Naive thymus-derived CD4-positive, alpha-beta T cell (primary cell): Measurements from ENCODE around the gene PSD4. TPM values are rescaled to one million over a fixed set of nuclear protein-coding genes. Genes with fewer than 3 reads are reported as not detected.
A peak's percentile ranks its signal among the peaks of the same experiment; 100 is the strongest.

Source experiments
- ATAC-seq: fragments of 150-1000 bp; cut with Tn5 transposase; 2 replicates; pipeline ENCODE4 v1.10.0; 2021; ENCODE audit warnings: mild to moderate bottlenecking, moderate library complexity
- CTCF ChIA-PET: fragments of 350-600 bp; sonication (Branson Sonifier 250); formaldehyde crosslinking; loops from one replicate; lab custom pipeline; 2021; ENCODE audit warnings: antibody characterized with exemption; lab: Charles Lee
- POLR2A ChIA-PET: fragments of 350-600 bp; sonication (Branson Sonifier 250); formaldehyde crosslinking; loops from one replicate; lab custom pipeline; 2021; ENCODE audit warnings: antibody characterized with exemption, inconsistent platforms; lab: Charles Lee
- DNase-seq, 9 donors: peaks; one replicate each; pipeline versions ENCODE4 v3.0.0 to v3.0.0-alpha.2; 2020 to 2022; ENCODE audit warnings: mixed read lengths in 1 of 9
- H3K27ac ChIP-seq: one replicate; pipeline ENCODE4 v1.7.0; 2013; ENCODE audit warnings: mild to moderate bottlenecking, low read depth, low read length, moderate library complexity
- H3K27me3 ChIP-seq, 2 donors: one replicate each; pipeline ENCODE4 v1.7.0; 2013; ENCODE audit warnings: low read length in 2 of 2, mild to moderate bottlenecking in 2 of 2, moderate library complexity in 2 of 2; ENCODE audit not compliant: control insufficient read depth in 2 of 2, insufficient read depth in 2 of 2
- H3K36me3 ChIP-seq, 3 experiments: 1 replicate in 2 of 3; 2 replicates in 1 of 3; pipeline ENCODE4 v1.7.0; 2013; ENCODE audit warnings: low read length in 3 of 3, mild to moderate bottlenecking in 3 of 3, moderate library complexity in 1 of 3; ENCODE audit not compliant: insufficient read depth in 3 of 3, control insufficient read depth in 2 of 3
- H3K4me1 ChIP-seq, 2 donors: one replicate each; pipeline ENCODE4 v1.7.0; 2013; ENCODE audit warnings: low read length in 2 of 2, mild to moderate bottlenecking in 2 of 2, moderate library complexity in 1 of 2; ENCODE audit not compliant: control insufficient read depth in 2 of 2, insufficient read depth in 2 of 2
- H3K4me3 ChIP-seq: 2 replicates; pipeline ENCODE4 v1.7.0; 2013; ENCODE audit warnings: mild to moderate bottlenecking, low read length
- H3K9me3 ChIP-seq, 3 experiments: 1 replicate in 2 of 3; 2 replicates in 1 of 3; pipeline ENCODE4 v1.7.0; 2013; ENCODE audit warnings: low read length in 3 of 3; ENCODE audit not compliant: control insufficient read depth in 2 of 3
- H3K27ac Mint-ChIP-seq, 9 donors: one replicate each; pipeline ENCODE4 v1.8.0; 2020 to 2022; ENCODE audit warnings: mixed read lengths in 9 of 9, mild to moderate bottlenecking in 8 of 9, moderate library complexity in 5 of 9, inconsistent platforms in 2 of 9
- H3K27me3 Mint-ChIP-seq, 5 donors: one replicate each; pipeline ENCODE4 v1.8.0; 2021 to 2022; ENCODE audit warnings: mixed read lengths in 5 of 5, mild to moderate bottlenecking in 1 of 5
- H3K36me3 Mint-ChIP-seq, 5 donors: one replicate each; pipeline ENCODE4 v1.8.0; 2020 to 2022; ENCODE audit warnings: mixed read lengths in 5 of 5, mild to moderate bottlenecking in 3 of 5, inconsistent platforms in 1 of 5
- H3K4me1 Mint-ChIP-seq, 7 donors: one replicate each; pipeline ENCODE4 v1.8.0; 2020 to 2022; ENCODE audit warnings: mixed read lengths in 7 of 7, mild to moderate bottlenecking in 3 of 7, inconsistent platforms in 1 of 7
- H3K4me3 Mint-ChIP-seq, 10 donors: one replicate each; pipeline ENCODE4 v1.8.0; 2020 to 2022; ENCODE audit warnings: mild to moderate bottlenecking in 10 of 10, mixed read lengths in 10 of 10, moderate library complexity in 6 of 10, inconsistent platforms in 2 of 10
- H3K9me3 Mint-ChIP-seq, 11 donors: one replicate each; pipeline ENCODE4 v1.8.0; 2020 to 2022; ENCODE audit warnings: mixed read lengths in 11 of 11, mild to moderate bottlenecking in 4 of 11, inconsistent platforms in 1 of 11, moderate library complexity in 1 of 11
- intact Hi-C, 2 donors: fragments of 100-400 bp; cut with micrococcal nuclease; formaldehyde crosslinking; loops; one replicate each; pipeline ENCODE4 v1.15.1; 2023
- polyA plus RNA-seq, 2 donors: library from polyadenylated mRNA; unstranded; fragments of 300-500 nt; fragmentation: Illumina TruSeq; gene quantifications; one replicate each; pipeline ENCODE4 v1.2.3, GENCODE V29; 2021
- total RNA-seq, 6 experiments: library from RNA in 5 of 6; stranded (reverse) in 5 of 6; gene quantifications; 1 replicate in 5 of 6; 2 replicates in 1 of 6; pipeline ENCODE4 v1.2.3 and lab custom pipeline; 2021 to 2026

Gene PSD4
- total and polyA plus RNA-seq, 7 experiments from 2014 or later, result 28.0 to 399 (median 112) TPM

GRCh38 chr2:113175736-113176695, 2.2 kb downstream of the PSD4 start:
- H3K36me3 ChIP-seq, result peaks cover 0 to 6% (median 4%) of the 10 kb centered on the region in 3 experiments
- H3K4me1 ChIP-seq, result peaks cover 73 to 79% of the 10 kb centered on the region in 2 donors
- peaks cover 0 to 5% (median 0%) of the 10 kb centered on the region in 5 donors for H3K27me3 Mint-ChIP-seq
- peaks cover 0 to 5% (median 0%) of the 10 kb centered on the region in 11 donors for H3K9me3 Mint-ChIP-seq
- H3K9me3 ChIP-seq, result no peaks in the 10 kb centered on the region
- H3K27ac ChIP-seq, result peak overlapping the region; percentile 92
- H3K4me3 Mint-ChIP-seq, result peak overlapping the region; percentile 87 to 99 (median 94)
- H3K27ac Mint-ChIP-seq, result peak overlapping the region; percentile 89 to 98 (median 93)
- H3K4me3 ChIP-seq, result peak overlapping the region; percentile 80
- H3K27me3 ChIP-seq, result no peaks in the 10 kb centered on the region
- no peak for ATAC-seq
- intact Hi-C loops, result loop anchor here (1.0 to 10.0 kb wide), 6 partner anchors 9 to 1121 kb away; partner anchors contain the start of genes CKAP2L (in 1 of the 2), SLC20A1 (in 1 of the 2) and TMEM87B (in 1 of the 2)
- ChIA-PET CTCF (interaction anchor here (0.6 to 7.9 kb wide), 6 partner anchors 18 to 196 kb away, joined by 3 to 80 read pairs (median 24); no protein-coding TSS in a partner anchor), POLR2A (interaction anchor here (0.7 to 12.9 kb wide), 12 partner anchors 7 to 149 kb away, joined by 3 to 172 read pairs (median 10); no protein-coding TSS in a partner anchor)
- peaks cover 7 to 70% (median 18%) of the 10 kb centered on the region in 5 donors for H3K36me3 Mint-ChIP-seq
- DNase-seq, result peak in 1 of 9 donors; percentile 17
- peaks cover 68 to 86% (median 82%) of the 10 kb centered on the region in 7 donors for H3K4me1 Mint-ChIP-seq

- DNase-seq, result no peak
- no peaks in the 10 kb centered on the region for H3K27me3 ChIP-seq
- Mint-ChIP-seq H3K4me1 (peaks cover 68 to 86% (median 82%) of the 10 kb centered on the region in 7 donors), H3K4me3 (peak overlapping the region; percentile 87 to 99 (median 94)), H3K9me3 (peaks cover 0 to 5% (median 0%) of the 10 kb centered on the region in 11 donors), H3K27ac (peak overlapping the region; percentile 77 to 96 (median 92)), H3K27me3 (peaks cover 0 to 5% (median 0%) of the 10 kb centered on the region in 5 donors), H3K36me3 (peaks cover 4 to 69% (median 18%) of the 10 kb centered on the region in 5 donors)
- peaks cover 73 to 80% of the 10 kb centered on the region in 2 donors for H3K4me1 ChIP-seq
- ATAC-seq, result no peak
- peak overlapping the region; percentile 92 for H3K27ac ChIP-seq
- peaks cover 0 to 6% (median 4%) of the 10 kb centered on the region in 3 experiments for H3K36me3 ChIP-seq
- intact Hi-C loops, result loop anchor here (1.0 to 10.0 kb wide), 5 partner anchors 10 to 1122 kb away; partner anchors contain the start of genes CKAP2L (in 1 of the 2), SLC20A1 (in 1 of the 2) and TMEM87B (in 1 of the 2)
- H3K4me3 ChIP-seq, result peak overlapping the region; percentile 80
- no peaks in the 10 kb centered on the region for H3K9me3 ChIP-seq
- ChIA-PET CTCF (interaction anchor here (0.6 to 7.9 kb wide), 4 partner anchors 19 to 195 kb away, joined by 3 to 80 read pairs (median 30); no protein-coding TSS in a partner anchor), POLR2A (interaction anchor here (1.7 to 12.9 kb wide), 6 partner anchors 12 to 39 kb away, joined by 7 to 172 read pairs (median 20); no protein-coding TSS in a partner anchor)
These were observed 3.1 kb downstream of the PSD4 start for GRCh38 chr2:113176696-113177355.

- H3K9me3 ChIP-seq, result no peaks in the 10 kb centered on the region
These were observed 4.4 kb downstream of the PSD4 start for GRCh38 chr2:113178069-113178746.

GRCh38 chr2:113178891-113179290, 5.1 kb downstream of the PSD4 start:
- Mint-ChIP-seq H3K4me1 (peaks cover 69 to 86% (median 79%) of the 10 kb centered on the region in 7 donors), H3K4me3 (peak overlapping the region; percentile 39 to 99 (median 92)), H3K27me3 (peaks cover 0 to 3% (median 0%) of the 10 kb centered on the region in 5 donors), H3K27ac (peak overlapping the region; percentile 83 to 96 (median 93)), H3K9me3 (peaks cover 0 to 5% (median 0%) of the 10 kb centered on the region in 11 donors), H3K36me3 (peaks cover 7 to 71% (median 18%) of the 10 kb centered on the region in 5 donors)
- Histone ChIP-seq H3K4me1 (peaks cover 74 to 76% of the 10 kb centered on the region in 2 donors), H3K9me3 (no peaks in the 10 kb centered on the region), H3K27ac (peak overlapping the region; percentile 58), H3K4me3 (no peak overlapping the region), H3K27me3 (no peaks in the 10 kb centered on the region), H3K36me3 (peaks cover 0 to 24% (median 6%) of the 10 kb centered on the region in 3 experiments)
- no peak for ATAC-seq
- intact Hi-C loops, result loop anchor here (10.0 kb wide), 4 partner anchors 414 to 1124 kb away; partner anchors contain the start of genes CKAP2L (in 1 of the 2), SLC20A1 (in 1 of the 2) and TMEM87B (in 1 of the 2)
- ChIA-PET CTCF (interaction anchor here (1.9 to 7.9 kb wide), 2 partner anchors 26 to 42 kb away, joined by 9 to 80 read pairs; no protein-coding TSS in a partner anchor), POLR2A (interaction anchor here (0.8 to 2.9 kb wide), 7 partner anchors 11 to 72 kb away, joined by 3 to 14 read pairs (median 4); no protein-coding TSS in a partner anchor)
- peak in 1 of 9 donors; percentile 48 for DNase-seq

More at GRCh38 chr2:113178069-113178746, 4.4 kb downstream of the PSD4 start:
- peaks cover 4 to 70% (median 18%) of the 10 kb centered on the region in 5 donors for H3K36me3 Mint-ChIP-seq
- ATAC-seq (no peak), DNase-seq (no peak)
- intact Hi-C loops, result loop anchor here (10.0 kb wide), 4 partner anchors 413 to 1123 kb away; partner anchors contain the start of genes CKAP2L (in 1 of the 2), SLC20A1 (in 1 of the 2) and TMEM87B (in 1 of the 2)
- peaks cover 0 to 5% (median 0%) of the 10 kb centered on the region in 5 donors for H3K27me3 Mint-ChIP-seq
- ChIA-PET CTCF (interaction anchor here (7.9 kb wide), 1 partner anchor 41 kb away, joined by 80 read pairs; no protein-coding TSS in a partner anchor), POLR2A (interaction anchor here (1.0 to 1.7 kb wide), 4 partner anchors 20 to 73 kb away, joined by 4 to 7 read pairs (median 4); no protein-coding TSS in a partner anchor)
- Histone ChIP-seq H3K27me3 (no peaks in the 10 kb centered on the region), H3K36me3 (peaks cover 0 to 17% (median 6%) of the 10 kb centered on the region in 3 experiments), H3K4me1 (peaks cover 72 to 73% of the 10 kb centered on the region in 2 donors), H3K4me3 (no peak overlapping the region), H3K27ac (peak overlapping the region; percentile 58)
- H3K27ac Mint-ChIP-seq, result peak overlapping the region; percentile 83 to 96 (median 93)
- H3K9me3 Mint-ChIP-seq, result peaks cover 0 to 5% (median 0%) of the 10 kb centered on the region in 11 donors
- H3K4me1 Mint-ChIP-seq, result peaks cover 68 to 86% (median 79%) of the 10 kb centered on the region in 7 donors
- H3K4me3 Mint-ChIP-seq, result peak overlapping the region; percentile 78 to 99 (median 92)

- ChIA-PET CTCF (interaction anchor here (1.2 to 7.9 kb wide), 7 partner anchors 11 to 43 kb away, joined by 3 to 105 read pairs (median 9); no protein-coding TSS in a partner anchor), POLR2A (interaction anchor here (0.8 to 2.9 kb wide), 9 partner anchors 11 to 69 kb away, joined by 3 to 14 read pairs (median 4); no protein-coding TSS in a partner anchor)
- Histone ChIP-seq H3K4me1 (peaks cover 78 to 80% of the 10 kb centered on the region in 2 donors), H3K36me3 (peaks cover 0 to 29% (median 6%) of the 10 kb centered on the region in 3 experiments), H3K9me3 (no peaks in the 10 kb centered on the region), H3K27me3 (no peaks in the 10 kb centered on the region), H3K27ac (peak overlapping the region; percentile 58), H3K4me3 (no peak overlapping the region)
- Mint-ChIP-seq H3K36me3 (peaks cover 8 to 67% (median 19%) of the 10 kb centered on the region in 5 donors), H3K4me1 (peaks cover 70 to 90% (median 84%) of the 10 kb centered on the region in 7 donors), H3K27ac (peak overlapping the region; percentile 83 to 96 (median 93)), H3K27me3 (peaks cover 0 to 3% (median 0%) of the 10 kb centered on the region in 5 donors), H3K4me3 (peak overlapping the region; percentile 76 to 99 (median 92)), H3K9me3 (peaks cover 0 to 5% (median 0%) of the 10 kb centered on the region in 11 donors)
- no peak for ATAC-seq
- intact Hi-C loops, result loop anchor here (1.0 to 10.0 kb wide), 6 partner anchors 41 to 1125 kb away; partner anchors contain the start of genes CKAP2L (in 1 of the 2), SLC20A1 (in 1 of the 2) and TMEM87B (in 1 of the 2)
- no peak for DNase-seq
These were observed 5.8 kb downstream of the PSD4 start for GRCh38 chr2:113179446-113180045.
